HEK293 (cell line): ENCODE data around the gene EREG.

Source experiments
- CTCF ChIA-PET: fragments of 350-600 bp; formaldehyde crosslinking; extraction: SDS; loops from one replicate; lab custom pipeline; 2021; ENCODE audit warnings: antibody characterized with exemption; lab: Yijun Ruan, JAX
- POLR2A ChIA-PET: fragments of 300-600 bp; formaldehyde crosslinking; extraction: SDS; loops from one replicate; lab custom pipeline; 2020; ENCODE audit warnings: antibody characterized with exemption, inconsistent platforms; lab: Yijun Ruan, JAX
- H3K27ac ChIP-seq: fragments of 200-500 bp; sonication (Bioruptor generic); 2 replicates; pipeline ENCODE4 v1.5.1; 2014; ENCODE audit warnings: low read depth, low read length, control low read depth, inconsistent platforms; ENCODE audit errors: extremely low read depth
- H3K36me3 ChIP-seq, 2 experiments: fragments of 200-500 bp in 1 of 2; sonication (Bioruptor generic) in 1 of 2; 1 replicate in 1 of 2; 2 replicates in 1 of 2; pipeline ENCODE4 v1.5.1; 2014 to 2017; ENCODE audit warnings: inconsistent platforms in 2 of 2, low read length in 2 of 2; ENCODE audit not compliant: control insufficient read depth in 2 of 2, insufficient read depth in 1 of 2
- H3K4me1 ChIP-seq: fragments of 200-500 bp; sonication (Bioruptor generic); 2 replicates; pipeline ENCODE4 v1.5.1; 2014; ENCODE audit warnings: mild to moderate bottlenecking, low read length, inconsistent platforms; ENCODE audit not compliant: control insufficient read depth, insufficient read depth
- H3K4me3 ChIP-seq: 2 replicates; pipeline ENCODE4 v1.5.1; 2011; ENCODE audit warnings: low read depth, mild to moderate bottlenecking, control low read depth, low read length, moderate library complexity
- H3K9me3 ChIP-seq: fragments of 200-500 bp; sonication (Bioruptor generic); 2 replicates; pipeline ENCODE4 v1.5.1; 2014; ENCODE audit warnings: low read depth, low read length, inconsistent platforms; ENCODE audit not compliant: control insufficient read depth, insufficient read depth
- AEBP2 ChIP-seq: fragments of 450-650 bp; formaldehyde crosslinking; IDR thresholded peaks from 2 replicates; pipeline ENCODE4 v1.5.1; 2016; ENCODE audit warnings: missing biosample characterization, missing genetic modification characterization, borderline replicate concordance
- MEIS1 ChIP-seq: sonication (generic); formaldehyde crosslinking; IDR thresholded peaks from 2 replicates; pipeline ENCODE4 v1.8.1; 2022; ENCODE audit warnings: missing genetic modification reagents, mild to moderate bottlenecking, borderline replicate concordance
- MZF1 ChIP-seq: fragments of 450-650 bp; formaldehyde crosslinking; IDR thresholded peaks from 2 replicates; pipeline ENCODE4 v1.5.1; 2017; ENCODE audit warnings: missing biosample characterization, missing genetic modification characterization, borderline replicate concordance
- PRDM1 ChIP-seq: fragments of 450-650 bp; formaldehyde crosslinking; IDR thresholded peaks from 2 replicates; pipeline ENCODE4; 2016; ENCODE audit warnings: missing biosample characterization, missing genetic modification characterization
- TCF7L2 ChIP-seq: IDR thresholded peaks from 2 replicates; pipeline ENCODE4 v1.6.1; 2011; ENCODE audit warnings: low read depth, mild to moderate bottlenecking, inconsistent platforms, low read length, moderate library complexity, borderline replicate concordance
- TSHZ1 ChIP-seq: fragments of 450-650 bp; formaldehyde crosslinking; IDR thresholded peaks from 2 replicates; pipeline ENCODE4 v1.5.1; 2016; ENCODE audit warnings: missing biosample characterization, missing genetic modification characterization, borderline replicate concordance
- ZNF10 ChIP-seq: fragments of 450-650 bp; formaldehyde crosslinking; IDR thresholded peaks from 2 replicates; pipeline ENCODE4 v1.5.1; 2017; ENCODE audit warnings: missing biosample characterization, missing genetic modification characterization
- ZNF16 ChIP-seq: fragments of 450-650 bp; formaldehyde crosslinking; IDR thresholded peaks from 2 replicates; pipeline ENCODE4 v1.5.1; 2016; ENCODE audit warnings: low read depth, missing biosample characterization, missing genetic modification characterization
- ZNF174 ChIP-seq: fragments of 450-650 bp; formaldehyde crosslinking; IDR thresholded peaks from 2 replicates; pipeline ENCODE4 v1.5.0; 2017; ENCODE audit warnings: missing biosample characterization, mild to moderate bottlenecking, missing genetic modification characterization
- ZNF366 ChIP-seq: fragments of 450-650 bp; formaldehyde crosslinking; conservative IDR thresholded peaks from 2 replicates; pipeline ENCODE4 v1.5.1; 2016; ENCODE audit warnings: missing biosample characterization, missing genetic modification characterization
- ZNF423 ChIP-seq: fragments of 450-650 bp; formaldehyde crosslinking; IDR thresholded peaks from 2 replicates; pipeline ENCODE4 v1.5.1; 2016; ENCODE audit warnings: missing biosample characterization, missing genetic modification characterization
- ZNF501 ChIP-seq: fragments of 450-650 bp; formaldehyde crosslinking; IDR thresholded peaks from 2 replicates; pipeline ENCODE4 v1.5.1; 2016; ENCODE audit warnings: missing biosample characterization, missing genetic modification characterization
- ZNF529 ChIP-seq: fragments of 450-650 bp; formaldehyde crosslinking; IDR thresholded peaks from 2 replicates; pipeline ENCODE4 v1.5.1; 2017; ENCODE audit warnings: missing genetic modification characterization, missing biosample characterization; ENCODE audit not compliant: insufficient replicate concordance
- ZNF747 ChIP-seq: fragments of 450-650 bp; formaldehyde crosslinking; IDR thresholded peaks from 2 replicates; pipeline ENCODE4 v1.5.1; 2016; ENCODE audit warnings: missing biosample characterization, missing genetic modification characterization
- ZNF76 ChIP-seq: fragments of 450-650 bp; formaldehyde crosslinking; IDR thresholded peaks from 2 replicates; pipeline ENCODE4; 2016; ENCODE audit warnings: low read depth, missing biosample characterization, missing genetic modification characterization, borderline replicate concordance
- ZNF768 ChIP-seq: fragments of 450-650 bp; formaldehyde crosslinking; IDR thresholded peaks from 2 replicates; pipeline ENCODE4 v1.5.1; 2018; ENCODE audit warnings: missing biosample characterization, mild to moderate bottlenecking, missing genetic modification characterization
- ZSCAN30 ChIP-seq: fragments of 450-650 bp; IDR thresholded peaks from 2 replicates; pipeline ENCODE4 v1.5.1; 2018; ENCODE audit warnings: missing biosample characterization, mild to moderate bottlenecking, missing genetic modification characterization, moderate library complexity
- TF ChIP-seq, protein P1 (sequence below): fragments of 450-650 bp; formaldehyde crosslinking; IDR thresholded peaks from 2 replicates; pipeline ENCODE4 v1.5.1; 2016; ENCODE audit warnings: missing biosample characterization, missing genetic modification characterization
- TF ChIP-seq, protein P2 (sequence below): fragments of 450-650 bp; formaldehyde crosslinking; IDR thresholded peaks from 2 replicates; pipeline ENCODE4 v1.5.1; 2016; ENCODE audit warnings: missing biosample characterization, missing genetic modification characterization
- TF ChIP-seq, protein P3 (sequence below): fragments of 450-650 bp; formaldehyde crosslinking; IDR thresholded peaks from 2 replicates; pipeline ENCODE4 v1.5.1; 2016; ENCODE audit warnings: missing biosample characterization, missing genetic modification characterization

EREG gene

DNA sequence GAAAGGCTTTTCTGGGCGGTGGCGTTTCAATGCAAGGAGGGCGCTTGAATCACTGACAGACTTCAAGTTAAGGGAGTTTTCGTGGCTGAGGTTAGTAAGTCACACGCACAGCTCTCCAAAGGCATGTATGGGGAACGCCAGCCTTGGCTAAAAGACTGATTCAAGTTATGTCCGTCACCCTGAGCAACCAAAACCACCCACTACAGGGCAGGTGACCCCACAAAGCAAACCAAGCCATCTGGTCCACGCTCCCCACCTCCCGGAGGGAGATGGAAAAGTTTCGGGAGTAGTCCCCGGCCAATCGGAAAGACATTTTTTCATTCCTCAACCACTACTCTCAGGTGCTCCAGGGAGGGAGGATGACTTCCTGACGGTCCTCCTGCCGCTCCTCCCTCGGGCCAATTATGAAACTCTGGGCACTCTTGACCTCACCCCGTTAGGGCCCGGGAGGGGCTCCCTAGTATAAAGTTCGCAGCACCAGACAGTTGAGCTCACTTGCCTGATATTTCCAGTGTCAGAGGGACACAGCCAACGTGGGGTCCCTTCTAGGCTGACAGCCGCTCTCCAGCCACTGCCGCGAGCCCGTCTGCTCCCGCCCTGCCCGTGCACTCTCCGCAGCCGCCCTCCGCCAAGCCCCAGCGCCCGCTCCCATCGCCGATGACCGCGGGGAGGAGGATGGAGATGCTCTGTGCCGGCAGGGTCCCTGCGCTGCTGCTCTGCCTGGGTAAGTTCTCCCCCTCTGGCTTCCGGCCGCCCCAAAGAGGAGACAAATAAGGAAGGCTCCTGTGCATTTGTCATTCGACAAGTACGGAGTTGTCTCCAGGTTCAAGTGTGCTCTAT is at the start of gene EREG (continued):
- TF ChIP-seq ZNF16 (tag by site-specific recombination) (no peak), ZNF747 (tag by site-specific recombination) (no peak)

GRCh38 chr4:74315376-74315775 is 49.6 kb upstream of the EREG start:
- POLR2A ChIA-PET: no interaction called here
- CTCF ChIA-PET: interaction anchor here (1.2 to 1.6 kb wide), 2 partner anchors 127 to 360 kb away, joined by 3 to 7 read pairs; no protein-coding TSS in a partner anchor
- Histone ChIP-seq H3K36me3 (no peaks in the 10 kb centered on the region), H3K27ac (no peak overlapping the region), H3K4me3 (no peak overlapping the region), H3K9me3 (no peaks in the 10 kb centered on the region), H3K4me1 (no peaks in the 10 kb centered on the region)
- TF ChIP-seq ZNF10 (tag by site-specific recombination) (no peak), MZF1 (tag by site-specific recombination) (no peak), ZNF768 (tag by site-specific recombination) (no peak), ZNF366 (tag by site-specific recombination) (no peak), TSHZ1 (tag by site-specific recombination) (no peak), ZNF423 (tag by site-specific recombination) (no peak), MEIS1 (CRISPR knock-in tag) (no peak), ZNF501 (no peak), ZSCAN30 (tag by site-specific recombination) (no peak), ZNF529 (no peak), TCF7L2 (no peak), AEBP2 (tag by site-specific recombination) (no peak), ZNF174 (tag by site-specific recombination) (no peak), ZNF76 (tag by site-specific recombination) (no peak), PRDM1 (tag by site-specific recombination) (no peak)
- TF ChIP-seq, protein P1, sequence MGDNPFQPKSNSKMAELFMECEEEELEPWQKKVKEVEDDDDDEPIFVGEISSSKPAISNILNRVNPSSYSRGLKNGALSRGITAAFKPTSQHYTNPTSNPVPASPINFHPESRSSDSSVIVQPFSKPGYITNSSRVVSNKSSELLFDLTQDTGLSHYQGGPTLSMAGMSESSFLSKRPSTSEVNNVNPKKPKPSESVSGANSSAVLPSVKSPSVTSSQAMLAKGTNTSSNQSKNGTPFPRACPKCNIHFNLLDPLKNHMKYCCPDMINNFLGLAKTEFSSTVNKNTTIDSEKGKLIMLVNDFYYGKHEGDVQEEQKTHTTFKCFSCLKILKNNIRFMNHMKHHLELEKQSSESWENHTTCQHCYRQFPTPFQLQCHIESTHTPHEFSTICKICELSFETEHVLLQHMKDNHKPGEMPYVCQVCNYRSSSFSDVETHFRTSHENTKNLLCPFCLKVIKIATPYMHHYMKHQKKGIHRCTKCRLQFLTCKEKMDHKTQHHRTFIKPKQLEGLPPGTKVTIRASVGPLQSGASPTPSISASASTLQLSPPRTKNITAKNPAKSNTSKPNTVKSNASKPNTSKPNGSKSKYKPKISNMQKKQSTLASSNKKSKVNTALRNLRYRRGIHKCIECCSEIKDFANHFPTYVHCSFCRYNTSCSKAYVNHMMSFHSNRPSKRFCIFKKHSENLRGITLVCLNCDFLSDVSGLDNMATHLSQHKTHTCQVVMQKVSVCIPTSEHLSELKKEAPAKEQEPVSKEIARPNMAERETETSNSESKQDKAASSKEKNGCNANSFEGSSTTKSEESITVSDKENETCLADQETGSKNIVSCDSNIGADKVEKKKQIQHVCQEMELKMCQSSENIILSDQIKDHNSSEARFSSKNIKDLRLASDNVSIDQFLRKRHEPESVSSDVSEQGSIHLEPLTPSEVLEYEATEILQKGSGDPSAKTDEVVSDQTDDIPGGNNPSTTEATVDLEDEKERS (tag by site-specific recombination): no peak
- TF ChIP-seq, protein P2, sequence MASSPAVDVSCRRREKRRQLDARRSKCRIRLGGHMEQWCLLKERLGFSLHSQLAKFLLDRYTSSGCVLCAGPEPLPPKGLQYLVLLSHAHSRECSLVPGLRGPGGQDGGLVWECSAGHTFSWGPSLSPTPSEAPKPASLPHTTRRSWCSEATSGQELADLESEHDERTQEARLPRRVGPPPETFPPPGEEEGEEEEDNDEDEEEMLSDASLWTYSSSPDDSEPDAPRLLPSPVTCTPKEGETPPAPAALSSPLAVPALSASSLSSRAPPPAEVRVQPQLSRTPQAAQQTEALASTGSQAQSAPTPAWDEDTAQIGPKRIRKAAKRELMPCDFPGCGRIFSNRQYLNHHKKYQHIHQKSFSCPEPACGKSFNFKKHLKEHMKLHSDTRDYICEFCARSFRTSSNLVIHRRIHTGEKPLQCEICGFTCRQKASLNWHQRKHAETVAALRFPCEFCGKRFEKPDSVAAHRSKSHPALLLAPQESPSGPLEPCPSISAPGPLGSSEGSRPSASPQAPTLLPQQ: no peak
- TF ChIP-seq, protein P3, sequence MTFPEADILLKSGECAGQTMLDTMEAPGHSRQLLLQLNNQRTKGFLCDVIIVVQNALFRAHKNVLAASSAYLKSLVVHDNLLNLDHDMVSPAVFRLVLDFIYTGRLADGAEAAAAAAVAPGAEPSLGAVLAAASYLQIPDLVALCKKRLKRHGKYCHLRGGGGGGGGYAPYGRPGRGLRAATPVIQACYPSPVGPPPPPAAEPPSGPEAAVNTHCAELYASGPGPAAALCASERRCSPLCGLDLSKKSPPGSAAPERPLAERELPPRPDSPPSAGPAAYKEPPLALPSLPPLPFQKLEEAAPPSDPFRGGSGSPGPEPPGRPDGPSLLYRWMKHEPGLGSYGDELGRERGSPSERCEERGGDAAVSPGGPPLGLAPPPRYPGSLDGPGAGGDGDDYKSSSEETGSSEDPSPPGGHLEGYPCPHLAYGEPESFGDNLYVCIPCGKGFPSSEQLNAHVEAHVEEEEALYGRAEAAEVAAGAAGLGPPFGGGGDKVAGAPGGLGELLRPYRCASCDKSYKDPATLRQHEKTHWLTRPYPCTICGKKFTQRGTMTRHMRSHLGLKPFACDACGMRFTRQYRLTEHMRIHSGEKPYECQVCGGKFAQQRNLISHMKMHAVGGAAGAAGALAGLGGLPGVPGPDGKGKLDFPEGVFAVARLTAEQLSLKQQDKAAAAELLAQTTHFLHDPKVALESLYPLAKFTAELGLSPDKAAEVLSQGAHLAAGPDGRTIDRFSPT (tag by site-specific recombination): no peak
- TF ChIP-seq, all 188 proteins: peak for 0
